K562 (cell line): ENCODE results near the gene RBM22. TPM values are rescaled to one million over a fixed set of nuclear protein-coding genes. Genes with fewer than 3 reads are reported as not detected.

Experiments used
- ATAC-seq: fragments of 200-7000 bp; cut with Tn5 transposase; 3 replicates; pipeline ENCODE4 v1.9.1; 2020; ENCODE audit warnings: moderate library complexity
- BruUV-seq: library from RNA; stranded (reverse); fragments of 400-500 nt; replicated peaks from 2 replicates; lab custom pipeline; 2021; lab: Mats Ljungman, UMichigan
- CTCF ChIA-PET: fragments of 300-600 bp; formaldehyde crosslinking; extraction: SDS; loops from one replicate; lab custom pipeline; 2021; ENCODE audit warnings: low intra/inter-chr PET ratio; lab: Yijun Ruan, JAX
- POLR2A ChIA-PET: fragments of 300-600, 350-650 bp; sonication (Branson Sonifier 250); formaldehyde crosslinking; extraction: SDS; loops from one replicate; lab custom pipeline; 2021; ENCODE audit warnings: antibody characterized with exemption, inconsistent platforms; lab: Yijun Ruan, JAX
- DNase-seq, 4 experiments: peaks; one replicate each; pipeline versions ENCODE4 v3.0.0 to v3.0.0-alpha.2; 2011 to 2018; ENCODE audit warnings: low spot score in 3 of 4, mixed read lengths in 3 of 4; ENCODE audit errors: extremely low read depth in 1 of 4
- FAIRE-seq: peaks from 2 replicates; lab custom pipeline; 2011; peaks lifted over from hg19 to GRCh38; lab: Jason Lieb, UNC
- H2AFZ ChIP-seq: 2 replicates; pipeline ENCODE4 v1.6.0; 2011; ENCODE audit warnings: low read depth, low read length, control low read depth, inconsistent platforms
- H3K27ac ChIP-seq: fragments of 200-600 bp; 3 replicates; pipeline ENCODE4 v1.8.0; 2011; ENCODE audit warnings: low read depth, mild to moderate bottlenecking, control low read depth, inconsistent platforms, low read length, moderate library complexity, mixed read lengths; ENCODE audit errors: extremely low read depth
- H3K27me3 ChIP-seq, 2 experiments: fragments of 300-600 bp in 1 of 2; 2 replicates in 1 of 2; 3 replicates in 1 of 2; pipeline versions ENCODE4 v1.6.0 to v1.8.0; 2011; ENCODE audit warnings: inconsistent platforms in 2 of 2, low read length in 2 of 2, mild to moderate bottlenecking in 1 of 2, mixed read lengths in 1 of 2, moderate library complexity in 1 of 2; ENCODE audit not compliant: control insufficient read depth in 2 of 2, insufficient read depth in 2 of 2
- H3K36me3 ChIP-seq: fragments of 300-600 bp; 3 replicates; pipeline ENCODE4 v1.8.0; 2011; ENCODE audit warnings: mild to moderate bottlenecking, low read length, inconsistent platforms; ENCODE audit not compliant: control insufficient read depth, insufficient read depth
- H3K4me1 ChIP-seq, 2 experiments: fragments of 200-600 bp in 1 of 2; replicated peaks in 1 of 2; 2 replicates in 1 of 2; 3 replicates in 1 of 2; pipeline versions ENCODE4 v1.5.1 to v1.8.0; 2011; ENCODE audit warnings: inconsistent platforms in 2 of 2, low read length in 2 of 2, mild to moderate bottlenecking in 1 of 2, mixed read lengths in 1 of 2, moderate library complexity in 1 of 2; ENCODE audit not compliant: control insufficient read depth in 2 of 2, insufficient read depth in 2 of 2
- H3K4me2 ChIP-seq: 2 replicates; pipeline ENCODE4 v1.6.1; 2011; ENCODE audit warnings: low read length, control low read depth, inconsistent platforms, mixed read lengths; ENCODE audit not compliant: insufficient read depth
- H3K4me3 ChIP-seq: fragments of 200-600 bp; sonication (generic), shearing (Covaris generic); 2 replicates; pipeline ENCODE4 v1.5.1; 2016; ENCODE audit warnings: control low read depth, inconsistent platforms
- H3K79me2 ChIP-seq: fragments of 200-600 bp; 3 replicates; pipeline ENCODE4 v1.8.0; 2011; ENCODE audit warnings: low read length, inconsistent platforms; ENCODE audit not compliant: control insufficient read depth, insufficient read depth
- H3K9ac ChIP-seq, 2 experiments: 2 replicates each; pipeline versions ENCODE4 v1.6.0 to v1.6.1; 2011; ENCODE audit warnings: low read depth in 2 of 2, low read length in 2 of 2, control low read depth in 1 of 2, inconsistent platforms in 1 of 2, mild to moderate bottlenecking in 1 of 2, mixed read lengths in 1 of 2; ENCODE audit not compliant: insufficient read depth in 1 of 2
- H3K9me1 ChIP-seq: one replicate; pipeline ENCODE4 v1.6.0; 2011; ENCODE audit warnings: inconsistent platforms, mild to moderate bottlenecking, low read length, moderate library complexity; ENCODE audit not compliant: control insufficient read depth, insufficient read depth
- H3K9me3 ChIP-seq: replicated peaks from 2 replicates; pipeline ENCODE4 v1.5.1; 2011; ENCODE audit warnings: low read depth, low read length, inconsistent platforms; ENCODE audit not compliant: control insufficient read depth, insufficient read depth
- H4K20me1 ChIP-seq: replicated peaks from 2 replicates; pipeline ENCODE4 v1.6.1; 2011; ENCODE audit warnings: low read length, inconsistent platforms, mixed read lengths; ENCODE audit not compliant: control insufficient read depth, insufficient read depth
- ARID3B ChIP-seq: fragments of 250-450 bp; sonication (Bioruptor Pico); IDR thresholded peaks from 2 replicates; pipeline ENCODE4 v1.4.0; 2020; ENCODE audit warnings: borderline replicate concordance
- ATF1 ChIP-seq, 2 experiments: fragments of 450-650 bp in 1 of 2; IDR thresholded peaks; 2 replicates each; pipeline ENCODE4 v1.6.1; 2016; ENCODE audit warnings: missing compliant biosample characterization in 1 of 2, missing genetic modification characterization in 1 of 2
- BRD4 ChIP-seq: fragments of 200-600 bp; sonication (generic); IDR thresholded peaks from 2 replicates; pipeline ENCODE4 v1.6.1; 2017; ENCODE audit warnings: inconsistent platforms
- CGGBP1 ChIP-seq: fragments of 250-450 bp; sonication (Bioruptor Pico); IDR thresholded peaks from 2 replicates; pipeline ENCODE4 v1.9.0; 2021; ENCODE audit warnings: mild to moderate bottlenecking
- FOS ChIP-seq: IDR thresholded peaks from 3 replicates; pipeline ENCODE4 v1.6.1; 2011; ENCODE audit not compliant: insufficient read length; ENCODE audit errors: extremely low read depth
- FOXJ2 ChIP-seq: fragments of 200-800 bp; sonication (Bioruptor generic); IDR thresholded peaks from 2 replicates; pipeline ENCODE4 v1.6.1; 2016; ENCODE audit warnings: missing genetic modification characterization, missing compliant biosample characterization
- HBP1 ChIP-seq: fragments of 450-650 bp; formaldehyde crosslinking; IDR thresholded peaks from 2 replicates; pipeline ENCODE4 v1.4.0; 2022; ENCODE audit warnings: missing genetic modification characterization
- MYNN ChIP-seq, 2 experiments: sonication (generic); formaldehyde crosslinking in 1 of 2; IDR thresholded peaks; 2 replicates each; pipeline versions ENCODE4 v1.5.0 to v1.6.1; 2016 to 2020; ENCODE audit warnings: antibody characterized with exemption in 1 of 2, missing genetic modification reagents in 1 of 2
- NONO ChIP-seq, 2 experiments: fragments of 200-400 bp in 1 of 2; fragments of 450-650 bp in 1 of 2; formaldehyde crosslinking in 1 of 2; IDR thresholded peaks; 2 replicates each; pipeline ENCODE4 v1.6.1; 2017; ENCODE audit warnings: low read depth in 2 of 2, mild to moderate bottlenecking in 2 of 2, moderate library complexity in 2 of 2, low read length in 1 of 2
- NR2F6 ChIP-seq: fragments of 450-650 bp; formaldehyde crosslinking; IDR thresholded peaks from 2 replicates; pipeline ENCODE4 v1.4.0; 2020; ENCODE audit warnings: mild to moderate bottlenecking
- SMAD1 ChIP-seq: fragments of 150-350 bp; IDR thresholded peaks from 2 replicates; pipeline ENCODE4 v1.6.1; 2014; ENCODE audit warnings: low read length, low read depth; ENCODE audit not compliant: partially characterized antibody
- SPI1 ChIP-seq: IDR thresholded peaks from 2 replicates; pipeline ENCODE4 v1.6.1; 2011; ENCODE audit warnings: low read depth, low read length, control low read depth, borderline replicate concordance
- TAF1 ChIP-seq: IDR thresholded peaks from 2 replicates; pipeline ENCODE4 v1.6.1; 2011; ENCODE audit warnings: mild to moderate bottlenecking, low read length, moderate library complexity; ENCODE audit not compliant: insufficient read depth, control insufficient read depth, severe bottlenecking; ENCODE audit errors: extremely low read depth
- TBP ChIP-seq: optimal IDR thresholded peaks from 2 replicates; pipeline ENCODE3; 2011; ENCODE audit warnings: low read depth, low read length, improper control_type of control experiment
- ZBED1 ChIP-seq: IDR thresholded peaks from 2 replicates; pipeline ENCODE4 v1.6.1; 2014
- ZC3H11A ChIP-seq: IDR thresholded peaks from 2 replicates; pipeline ENCODE4 v1.6.1; 2012; ENCODE audit warnings: low read depth, low read length, improper control_type of control experiment
- ZNF217 ChIP-seq: sonication (generic); formaldehyde crosslinking; IDR thresholded peaks from 2 replicates; pipeline ENCODE4 v1.8.0; 2022; ENCODE audit warnings: mild to moderate bottlenecking, missing genetic modification reagents
- ZNF311 ChIP-seq: fragments of 250-450 bp; sonication (Bioruptor Pico); IDR thresholded peaks from 2 replicates; pipeline ENCODE4 v1.4.0; 2020; ENCODE audit warnings: mild to moderate bottlenecking, moderate library complexity
- WGBS: fragments of 100-300 bp; shearing (Covaris generic); methylation state at CpG from one replicate; pipeline ENCODE4 v1.1.6; 2016; ENCODE audit warnings: low coverage, mixed read lengths; ENCODE audit not compliant: insufficient coverage; ENCODE audit errors: missing lambda C conversion rate; 5-methylcytosine and 5-hydroxymethylcytosine counted together
- in situ Hi-C: fragments of 300-500 bp; cut with MboI; formaldehyde crosslinking; loops from 4 replicates; pipeline ENCODE4 v1.15.0; 2018; ENCODE audit warnings: inconsistent platforms, mixed read lengths
- intact Hi-C: fragments of 100-400 bp; cut with micrococcal nuclease; formaldehyde crosslinking; loops from 2 replicates; pipeline ENCODE4 v1.14.2; 2022
- polyA plus RNA-seq, 8 experiments: library from polyadenylated mRNA; depleted of rRNA in 4 of 8; stranded (reverse) in 5 of 8; unstranded in 3 of 8; fragments of >200 nt; fragmentation: Nextera tagmentation in 2 of 8; fragmentation: Illumina TruSeq in 1 of 8; extraction: Ambion mirVana in 2 of 8; extraction: Trizol in 1 of 8; gene quantifications; 2 replicates each; pipeline versions ENCODE4 v1.2.1 to v1.2.3, GENCODE V29; 2011 to 2014; ENCODE audit warnings: inconsistent platforms in 1 of 8, missing spikeins in 1 of 8
- total RNA-seq, 7 experiments: library from RNA; depleted of rRNA in 6 of 7; stranded (reverse); fragments of >200 nt in 6 of 7; fragmentation: Illumina TruSeq in 2 of 7; extraction: Trizol in 2 of 7; gene quantifications; 2 replicates each; pipeline versions ENCODE4 v1.2.1 to v1.2.3, GENCODE V29; 2011 to 2021; ENCODE audit warnings: low replicate concordance in 1 of 7

Gene RBM22
- total and polyA plus RNA-seq, 9 of the 15 experiments (the other 6 are each of a cell fraction or from before 2014, with no cell fraction given): 31.3 to 82.2 (median 44.8) TPM

- ChIA-PET CTCF (no interaction called here), POLR2A (interaction anchor here (0.6 to 1.3 kb wide), 3 partner anchors 23 to 234 kb away, joined by 3 to 4 read pairs (median 3); no protein-coding TSS in a partner anchor)
- Histone ChIP-seq H4K20me1 (peaks cover 15% of the 10 kb centered on the region), H3K4me1 (peaks cover 18 to 25% of the 10 kb centered on the region in 2 experiments), H3K27me3 (peaks cover 24 to 54% of the 10 kb centered on the region in 2 experiments; a peak in 4 of 5 replicates), H3K36me3 (no peaks in the 10 kb centered on the region), H3K9me3 (no peaks in the 10 kb centered on the region), H3K9ac (no peak overlapping the region; a peak in 1 of 4 replicates), H3K79me2 (no peaks in the 10 kb centered on the region), H3K27ac (no peak overlapping the region), H2AFZ (no peak overlapping the region), H3K4me3 (no peak overlapping the region), H3K4me2 (no peak overlapping the region), H3K9me1 (no peaks in the 10 kb centered on the region)
- no TSS peak for BruUV-seq
- TF ChIP-seq ZC3H11A: no peak
- no peak for TF ChIP-seq NR2F6 (CRISPR knock-in tag)
- TF ChIP-seq SMAD1: no peak
- TF ChIP-seq BRD4: no peak
- TF ChIP-seq ZNF311 (CRISPR knock-in tag): no peak
- no peak for TF ChIP-seq FOXJ2 (tag)
- TF ChIP-seq HBP1 (CRISPR knock-in tag): no peak
- no peak for TF ChIP-seq MYNN (IDR thresholded peaks at IDR 0.05)
- no peak for TF ChIP-seq MYNN (CRISPR knock-in tag; IDR thresholded peaks at IDR 0.05)
- no peak for TF ChIP-seq ATF1 (CRISPR knock-in tag; IDR thresholded peaks at IDR 0.05)
- no peak for TF ChIP-seq ATF1 (tag; IDR thresholded peaks at IDR 0.05)
- TF ChIP-seq ZNF217 (CRISPR knock-in tag): no peak
- TF ChIP-seq NONO (IDR thresholded peaks at IDR 0.05; ENCODE audit: low read depth in 2 of 2, low read length in 1 of 2): no peak
- no peak for TF ChIP-seq SPI1
- TF ChIP-seq CGGBP1 (CRISPR knock-in tag): no peak
- no peak for TF ChIP-seq TAF1
- no peak for TF ChIP-seq ZBED1
- no peak for TF ChIP-seq FOS
- no peak for TF ChIP-seq ARID3B (CRISPR knock-in tag)
- no peak for TF ChIP-seq TBP
- FAIRE-seq (no peak), ATAC-seq (no peak), DNase-seq (no peak)
- 4% methylated on average over 2 of the region's 2 CpGs for WGBS
- intact Hi-C loops (no loop called here), in situ Hi-C loops (no loop called here)
Observed at GRCh38 chr5:150644514-150644913, 56.3 kb downstream of the RBM22 start.
